HG03097 (cell line): Measurements from ENCODE around the gene FRMD7.

Source experiments
- ATAC-seq: cut with Tn5 transposase; IDR thresholded peaks from one replicate; pipeline ENCODE4 v1.9.1; 2021; ENCODE audit not compliant: unreplicated experiment, low FRiP score

Gene FRMD7

GRCh38 chrX:132041015-132041414 lies 86.8 kb downstream of the FRMD7 start:
- no peak for ATAC-seq

- no peak for ATAC-seq
Observed at GRCh38 chrX:132040066-132040465, 87.8 kb downstream of the FRMD7 start.

GRCh38 chrX:132037479-132037993 lies 90.3 kb downstream of the FRMD7 start:
- ATAC-seq: no peak

- ATAC-seq: no peak
Observed at GRCh38 chrX:132034648-132035047, 93.2 kb downstream of the FRMD7 start.

- no peak for ATAC-seq
Observed at GRCh38 chrX:132033166-132033565, 94.7 kb downstream of the FRMD7 start.

- no peak for ATAC-seq
Observed at GRCh38 chrX:132031867-132032266, 96.0 kb downstream of the FRMD7 start.

GRCh38 chrX:132030264-132030663 lies 97.6 kb downstream of the FRMD7 start:
- no peak for ATAC-seq
